GM21528 (cell line): ENCODE measurements around the gene SCMH1.
A peak's percentile ranks its signal among the peaks of the same experiment; 100 is the strongest.

Source experiments
- ATAC-seq: cut with Tn5 transposase; IDR thresholded peaks from one replicate; pipeline ENCODE4 v1.9.1; 2021; ENCODE audit warnings: mild to moderate bottlenecking, moderate library complexity; ENCODE audit not compliant: unreplicated experiment, low FRiP score

The SCMH1 gene

DNA sequence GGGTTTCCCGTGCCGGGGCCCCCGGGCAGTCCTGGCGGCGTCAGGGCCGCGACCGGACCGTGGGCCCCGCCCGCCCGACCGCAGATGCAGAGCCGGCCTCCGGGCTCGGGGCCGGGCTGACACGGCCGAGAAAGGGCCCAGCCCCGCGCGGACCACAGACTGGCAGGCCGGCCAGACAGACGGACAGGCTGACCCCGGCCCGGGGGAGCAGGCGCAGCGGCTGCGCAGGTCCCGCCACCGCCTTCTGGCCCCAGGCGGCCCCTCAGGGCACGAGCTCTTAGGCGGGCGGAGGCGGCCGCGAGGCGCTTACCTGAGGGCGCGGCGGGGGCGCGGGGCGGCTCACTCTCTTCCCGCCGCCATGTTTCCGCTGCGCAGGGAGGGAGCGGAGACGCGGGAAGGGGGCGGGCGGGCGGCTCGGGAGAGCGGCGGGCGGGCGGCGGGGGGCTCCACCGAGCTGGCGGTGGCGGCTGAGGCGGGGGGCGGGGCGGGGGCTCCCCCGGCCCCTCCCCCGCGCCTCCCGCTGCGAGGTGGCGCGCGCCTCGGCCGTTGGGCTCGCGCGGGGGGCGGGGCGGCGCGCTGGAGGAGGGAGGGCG is at the start of gene SCMH1:
SCMH1 (minus strand) TSS at position 558 of the 593 bp plus-strand sequence. CDS start 56,173 bp downstream, outside the sequence.
- peak; percentile 44 for ATAC-seq

DNA sequence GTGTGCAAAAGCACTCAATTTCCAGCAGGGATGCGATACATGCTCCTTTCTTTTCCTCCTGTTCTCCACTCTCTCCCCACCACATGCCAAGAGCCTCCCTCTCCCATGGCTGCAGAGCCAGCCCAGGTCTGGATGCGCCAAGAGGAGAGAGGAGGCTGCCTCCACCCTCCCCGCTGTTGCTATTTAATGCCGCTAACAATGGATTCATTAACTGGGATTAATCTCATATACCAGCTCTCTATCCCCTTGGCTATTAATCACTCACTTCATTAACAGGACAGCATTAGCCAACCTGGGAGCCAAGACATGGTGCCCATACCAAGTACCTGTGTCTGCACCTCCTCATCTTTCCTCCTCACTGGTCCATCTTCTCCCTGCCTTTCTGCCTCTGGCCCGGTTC is 49.1 kb upstream of the SCMH1 start:
- ATAC-seq, result no peak

DNA sequence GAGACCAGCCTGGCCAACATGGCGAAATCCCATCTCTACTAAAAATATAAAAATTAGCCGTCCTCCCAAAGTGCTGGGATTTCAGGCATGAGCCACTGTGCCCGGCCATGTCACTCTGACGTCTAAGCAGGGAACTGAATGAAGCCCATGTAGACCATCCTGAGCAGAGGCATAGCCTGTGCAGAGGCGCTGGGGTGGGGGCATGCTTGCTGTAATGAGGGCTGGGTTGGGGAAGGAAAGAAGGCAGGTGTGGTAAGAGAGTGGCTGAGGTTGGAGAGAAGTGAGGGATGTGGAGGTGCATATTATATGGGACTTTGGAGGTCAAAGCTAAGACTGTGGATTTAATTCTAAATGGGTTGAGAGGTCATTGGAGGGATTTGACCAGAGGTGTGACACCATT is 47.1 kb upstream of the SCMH1 start:
- ATAC-seq, result no peak

DNA sequence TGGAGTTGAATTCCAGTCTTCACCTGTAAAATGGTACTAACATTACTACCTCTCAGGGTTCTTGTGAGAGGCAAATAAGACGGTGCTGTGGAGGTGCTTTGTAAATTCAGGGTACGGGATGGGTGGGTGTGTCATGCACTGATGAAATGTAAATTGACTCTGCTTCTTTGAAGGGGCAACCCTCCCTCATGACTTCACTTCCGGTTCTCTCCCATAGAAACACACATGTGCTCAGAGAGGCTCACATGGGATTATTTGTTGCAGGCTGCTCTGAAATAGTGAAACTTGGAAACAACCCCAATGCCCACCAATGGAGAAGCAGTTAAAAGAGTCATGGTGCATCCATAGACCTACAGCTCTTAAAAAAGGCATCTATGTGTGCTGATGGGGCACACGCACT is 44.9 kb upstream of the SCMH1 start:
- no peak for ATAC-seq

DNA sequence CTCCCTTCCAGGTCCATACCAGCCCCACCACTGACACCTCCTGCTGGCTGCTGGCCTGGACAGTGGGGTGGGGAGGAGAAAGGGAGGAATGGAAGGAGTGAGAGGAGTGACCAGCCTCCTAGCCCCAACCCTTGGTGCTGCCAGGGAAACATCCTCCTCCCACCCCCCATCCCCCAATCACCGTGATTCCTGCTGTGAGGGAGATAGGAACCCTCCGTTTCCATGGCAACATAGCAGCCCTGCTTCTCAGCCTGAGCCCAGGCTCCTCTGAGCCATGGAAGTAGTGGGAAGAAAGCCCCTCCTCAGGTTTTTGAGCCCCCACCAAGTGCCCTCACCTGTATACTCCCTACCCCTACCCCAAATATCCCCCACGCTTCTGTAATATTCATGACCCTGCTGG is 44.4 kb upstream of the SCMH1 start:
- no peak for ATAC-seq

DNA sequence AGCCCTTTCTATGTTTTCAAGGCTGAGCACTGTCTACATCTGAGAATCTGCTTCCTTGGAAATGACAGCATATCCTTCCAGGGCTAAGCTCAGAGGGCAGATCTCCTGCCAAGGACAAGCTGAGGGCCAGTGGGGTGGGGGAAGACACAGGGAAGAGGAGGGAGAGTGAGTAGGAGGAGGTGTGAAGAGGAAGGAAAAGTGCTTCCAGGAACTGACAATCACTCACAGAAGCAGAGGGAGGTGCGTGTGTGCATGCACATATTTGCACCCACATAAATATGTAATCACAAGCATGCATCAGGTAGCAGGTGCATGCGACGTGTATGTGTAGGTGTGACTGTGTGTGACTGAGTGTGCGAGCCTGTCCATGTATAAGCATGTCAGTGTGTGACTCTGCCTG is 43.7 kb upstream of the SCMH1 start:
- ATAC-seq, result no peak

DNA sequence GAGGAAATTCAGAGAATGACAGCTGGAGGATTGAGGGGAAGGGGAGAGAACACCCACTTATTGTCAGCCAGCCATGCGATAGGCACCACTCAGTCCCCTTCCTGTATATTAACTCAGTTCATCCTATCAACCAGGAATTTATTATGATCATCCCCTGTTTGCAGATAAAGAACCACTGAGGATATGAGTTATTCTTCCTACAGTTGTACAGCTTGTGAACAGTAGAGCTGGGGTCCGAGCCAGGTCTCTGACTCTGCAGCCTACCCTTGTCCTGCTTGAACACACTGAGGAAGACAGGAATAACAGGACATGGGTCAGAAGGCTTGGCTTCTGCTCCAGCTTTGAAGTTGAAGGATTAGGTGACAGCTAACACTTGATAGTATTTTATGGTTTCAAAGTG is 42.0 kb upstream of the SCMH1 start:
- no peak for ATAC-seq

DNA sequence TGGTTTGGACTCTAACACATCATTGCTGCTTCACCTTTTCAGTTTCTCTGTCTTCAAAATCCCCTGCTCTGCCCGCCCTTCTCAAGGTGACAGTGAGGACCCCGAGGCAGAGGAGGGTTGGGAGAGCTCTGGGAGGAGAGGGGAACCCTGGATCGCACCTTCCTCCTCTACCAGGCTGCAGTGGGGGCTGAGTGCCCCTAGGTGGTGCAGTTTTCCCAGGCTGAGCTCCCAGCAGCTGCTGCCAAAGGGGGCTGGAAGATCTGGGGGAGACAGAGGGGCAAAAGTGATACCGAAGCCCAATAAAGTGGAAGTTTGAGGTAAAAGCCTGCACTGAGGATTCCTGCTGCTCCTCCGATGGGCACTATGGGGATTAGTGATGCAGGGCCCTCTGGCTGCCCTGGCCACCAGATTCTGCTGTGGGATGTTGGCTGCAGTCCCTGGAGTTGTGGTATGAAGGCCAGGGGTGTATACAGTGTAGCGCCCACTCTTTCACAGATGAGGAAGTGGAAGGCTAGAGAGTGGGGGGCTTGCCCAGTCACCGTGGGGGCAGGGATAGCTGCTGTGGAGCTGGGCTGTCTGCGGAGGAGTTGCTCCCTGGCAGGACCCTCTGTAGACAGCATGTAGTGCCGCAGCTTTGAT is 40.7 kb upstream of the SCMH1 start:
- no peak for ATAC-seq

DNA sequence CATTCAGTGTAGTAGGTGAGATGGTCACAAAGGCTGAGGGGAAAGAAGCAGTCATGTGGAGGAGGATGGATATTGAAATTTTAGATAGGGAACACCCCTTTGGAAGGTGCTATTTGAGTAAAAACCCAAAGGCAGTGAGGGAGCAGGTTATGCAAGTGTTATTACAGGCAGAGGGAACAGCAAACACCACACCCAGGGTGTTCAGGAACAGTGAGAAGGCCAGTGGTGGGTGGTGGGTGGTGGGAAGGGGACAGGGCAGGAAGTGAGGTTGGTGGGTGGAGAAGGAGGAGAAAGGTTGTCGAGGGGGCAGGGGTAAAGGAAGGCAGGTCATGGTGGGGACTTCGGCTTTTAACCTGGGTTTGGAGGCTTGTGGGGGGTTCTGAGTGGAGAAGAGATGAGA is 39.2 kb upstream of the SCMH1 start:
- no peak for ATAC-seq

DNA sequence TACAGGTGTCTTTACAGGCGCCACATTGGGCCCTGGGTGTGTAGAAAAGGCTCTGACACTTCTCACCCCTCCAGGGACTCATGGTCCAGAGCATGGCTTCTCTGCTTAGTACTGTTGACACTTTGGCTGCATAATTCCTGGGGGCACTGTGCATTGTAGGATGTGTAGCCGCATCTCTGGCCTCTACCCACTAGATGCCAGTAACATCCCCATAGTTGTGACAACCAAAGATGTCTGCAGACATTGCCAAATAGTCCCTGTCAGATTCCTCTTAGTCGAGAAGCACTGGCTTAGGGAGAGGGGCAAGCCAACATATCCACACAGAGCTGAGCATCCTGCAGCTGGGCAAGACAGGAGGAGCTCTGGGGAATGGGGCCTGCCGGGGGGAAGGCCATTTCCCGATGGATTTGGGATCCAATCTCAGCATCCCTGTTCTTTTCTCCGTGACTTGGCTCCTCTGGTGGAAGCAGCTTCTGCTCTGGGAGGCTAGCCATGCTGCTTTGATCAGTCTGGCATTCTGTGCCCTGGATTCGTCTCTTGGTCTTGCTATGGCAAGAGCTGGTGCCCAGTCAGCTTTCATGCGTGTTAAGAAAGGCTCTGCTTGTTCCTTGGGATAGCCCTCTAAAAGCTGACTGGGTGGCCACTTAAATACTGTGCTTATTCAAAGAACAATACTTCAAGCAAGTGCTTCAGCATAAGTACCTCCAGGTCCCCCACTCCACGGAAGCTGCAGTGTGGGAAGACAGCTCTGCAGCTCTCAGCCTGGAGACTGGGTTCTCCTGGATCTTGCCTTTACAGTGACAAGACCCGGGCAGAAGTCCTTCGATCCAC is 38.3 kb upstream of the SCMH1 start:
- no peak for ATAC-seq

DNA sequence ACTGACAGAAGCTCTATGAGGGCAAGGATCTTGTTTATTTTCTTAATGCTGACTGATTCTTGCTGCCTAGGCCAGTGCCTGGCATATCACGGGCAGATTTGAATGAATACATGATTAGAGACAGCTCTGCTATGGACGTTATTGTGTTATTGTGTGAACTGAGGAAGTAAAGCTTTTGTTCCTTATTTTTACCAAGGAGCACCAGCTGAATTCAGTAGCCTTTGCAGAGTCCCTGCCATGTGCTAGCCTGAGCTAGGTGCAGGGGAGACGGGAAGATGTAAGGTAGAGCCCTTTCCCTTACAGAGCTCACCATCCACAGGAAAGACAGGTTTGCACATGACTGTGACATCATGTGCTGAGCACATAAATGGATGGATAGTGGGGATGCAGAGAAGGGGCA is 36.0 kb upstream of the SCMH1 start:
- ATAC-seq, result no peak

DNA sequence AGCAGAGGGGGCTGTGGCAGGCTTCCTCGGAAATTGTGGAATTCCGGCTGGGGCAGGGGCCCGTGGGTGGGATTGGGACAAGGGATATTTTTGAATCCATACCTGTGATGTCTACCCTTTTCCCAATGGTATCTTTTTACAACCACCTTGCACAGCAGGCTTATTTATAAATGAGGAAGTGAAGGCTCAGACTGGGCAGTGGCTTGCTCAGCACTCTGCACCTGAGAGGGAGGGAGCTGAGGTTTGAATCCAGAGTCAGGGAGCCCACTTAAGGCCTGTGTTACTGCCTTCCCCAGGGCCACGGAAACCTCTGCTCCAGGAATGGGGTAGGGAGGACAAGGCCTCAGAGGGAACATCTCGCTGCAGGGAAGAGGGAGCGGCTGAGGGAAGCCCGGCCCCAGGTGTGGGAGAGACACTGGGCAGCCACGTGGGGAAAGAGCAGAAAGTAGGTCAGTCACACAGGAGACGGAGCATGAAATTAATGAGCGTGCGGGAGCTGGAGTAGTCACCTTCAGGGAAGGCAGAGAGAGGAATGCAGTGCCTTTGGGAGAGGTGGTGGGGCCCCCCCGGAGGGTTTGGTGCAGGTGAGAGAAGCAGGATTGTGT is 35.4 kb upstream of the SCMH1 start:
- ATAC-seq, result no peak

DNA sequence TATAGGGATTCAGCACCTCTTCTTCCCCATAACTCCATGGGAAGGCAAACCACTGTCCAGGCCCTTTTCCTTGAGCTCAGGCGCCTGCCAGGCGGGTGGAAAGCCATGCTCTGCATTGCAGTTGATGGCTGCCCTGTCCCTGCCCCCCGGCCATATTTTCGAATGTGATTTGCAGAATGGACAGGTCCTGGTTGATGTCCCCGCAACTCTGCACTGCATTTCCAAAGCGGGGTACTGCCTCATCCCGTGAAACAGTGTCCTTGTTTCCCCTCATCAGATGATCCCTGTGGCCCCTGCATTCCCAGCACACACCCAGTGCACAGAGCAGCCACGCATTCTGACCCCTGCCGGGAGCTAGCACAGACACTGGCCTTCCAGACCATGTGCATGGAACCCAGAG is 33.7 kb upstream of the SCMH1 start:
- ATAC-seq, result no peak

DNA sequence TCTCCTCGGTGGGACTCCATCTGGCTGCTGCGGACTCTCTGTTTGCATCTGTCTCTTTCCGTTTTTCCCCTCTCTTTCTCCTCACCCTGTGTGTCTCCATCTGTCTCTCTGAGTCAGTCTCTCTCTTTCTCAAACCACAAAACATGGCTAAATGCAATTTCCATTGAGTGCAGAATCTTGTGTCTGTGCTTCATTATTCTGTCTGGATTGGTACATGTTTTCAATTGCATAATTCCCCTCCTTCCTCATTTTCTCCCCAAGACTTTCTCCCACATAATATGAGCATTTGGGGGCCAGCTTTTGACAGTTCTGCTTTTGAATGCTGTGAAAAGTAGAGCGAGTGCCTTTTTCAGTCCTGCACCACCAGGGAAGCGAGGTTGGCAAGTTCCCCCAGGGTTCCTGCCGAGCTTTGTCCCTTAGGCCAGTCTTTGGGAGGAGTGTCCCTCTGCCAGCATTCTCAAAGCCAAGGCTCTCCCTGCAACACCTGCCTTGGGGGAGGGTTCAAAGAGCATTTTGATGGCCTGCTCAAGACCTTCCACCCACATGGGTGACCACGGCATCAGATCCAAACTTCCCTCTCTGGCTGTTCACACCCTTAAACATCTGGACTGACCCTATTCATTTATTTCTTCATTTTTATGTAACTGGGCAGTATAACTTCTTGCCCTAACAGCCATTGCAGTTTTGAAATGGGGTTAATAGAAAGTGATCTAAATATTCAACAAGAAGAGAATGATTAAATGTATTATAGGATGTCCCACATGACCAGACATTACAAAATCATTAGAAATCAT is 32.8 kb upstream of the SCMH1 start:
- ATAC-seq, result no peak

DNA sequence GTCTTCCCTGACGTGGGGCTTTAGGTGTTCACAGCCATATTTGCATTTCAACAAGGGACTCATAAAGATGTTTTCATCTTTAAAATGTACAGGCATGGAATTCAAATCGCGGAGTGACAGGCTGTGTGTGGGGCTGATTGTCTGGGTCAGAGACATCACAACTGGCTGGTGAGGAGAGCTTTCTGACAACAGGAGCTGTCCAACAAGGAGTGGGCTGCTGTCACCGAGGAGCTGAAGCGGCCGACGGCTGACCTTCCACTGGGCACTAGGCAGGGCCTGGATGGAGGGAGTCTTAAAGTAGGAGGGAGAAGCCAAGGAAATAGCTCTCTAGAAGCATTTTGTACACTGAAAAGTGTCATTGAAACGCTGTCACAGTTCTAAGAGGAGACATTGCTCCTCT is 30.5 kb upstream of the SCMH1 start:
- no peak for ATAC-seq

DNA sequence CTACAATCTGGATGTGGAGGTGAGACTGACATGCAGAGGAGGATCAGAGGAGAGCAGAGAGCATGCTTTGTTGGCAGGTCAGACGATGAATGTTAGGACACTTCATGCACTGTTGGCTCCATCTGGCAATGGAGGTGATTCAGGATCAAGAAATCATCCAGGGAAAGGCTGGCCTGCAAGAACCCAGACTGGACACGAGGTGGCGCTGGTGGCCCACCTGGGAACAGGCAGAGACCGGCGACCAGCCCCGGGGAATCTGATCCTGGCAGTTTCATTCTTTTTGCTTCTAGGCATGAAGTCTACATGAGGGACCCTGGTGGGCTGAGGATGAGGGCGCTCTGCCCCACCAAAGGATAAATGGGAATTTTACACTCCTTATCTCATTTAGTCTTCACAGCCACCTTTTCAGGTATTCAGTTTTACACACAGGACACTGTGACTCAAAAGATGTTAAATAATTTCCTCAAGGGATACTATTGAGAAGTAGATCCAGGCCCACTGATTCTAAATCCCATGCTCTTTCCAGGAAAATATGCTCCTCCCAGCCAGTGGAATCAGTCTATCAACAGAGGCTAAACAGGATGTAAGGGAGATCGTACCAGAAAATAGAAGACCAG is 26.2 kb upstream of the SCMH1 start:
- ATAC-seq, result no peak

DNA sequence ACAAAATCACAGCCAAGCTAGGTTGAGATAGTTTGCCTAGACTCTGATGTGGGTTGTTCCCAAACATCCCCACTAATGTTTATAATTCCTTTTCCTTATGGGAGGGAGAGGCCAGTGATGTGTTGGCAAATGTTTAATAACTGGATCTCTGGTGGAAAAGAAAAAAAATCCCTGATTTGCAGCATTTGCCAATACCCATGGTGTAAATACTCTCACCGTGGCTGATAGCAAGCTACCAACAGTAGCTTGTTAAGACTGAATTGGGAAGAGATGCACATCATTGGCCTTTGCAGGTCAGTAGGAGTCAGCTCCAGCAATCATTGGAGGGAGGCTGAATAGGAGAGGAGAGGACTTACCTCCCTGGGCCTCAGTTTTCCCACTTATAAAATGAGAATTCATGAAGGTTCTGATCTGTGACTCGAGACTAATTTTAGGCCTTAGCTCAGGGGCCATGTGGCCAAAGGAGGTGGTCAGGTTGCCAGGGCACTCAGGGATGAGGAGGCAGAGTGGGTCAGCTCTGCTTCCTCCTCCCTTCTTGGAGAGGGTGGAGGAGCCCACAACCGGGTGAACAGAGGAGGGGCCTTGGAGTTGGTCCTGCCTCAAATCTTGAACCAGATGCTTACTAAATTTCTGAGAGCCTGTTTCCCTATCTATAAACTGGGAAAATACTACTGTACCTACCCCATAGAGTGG is 20.0 kb upstream of the SCMH1 start:
- no peak for ATAC-seq

DNA sequence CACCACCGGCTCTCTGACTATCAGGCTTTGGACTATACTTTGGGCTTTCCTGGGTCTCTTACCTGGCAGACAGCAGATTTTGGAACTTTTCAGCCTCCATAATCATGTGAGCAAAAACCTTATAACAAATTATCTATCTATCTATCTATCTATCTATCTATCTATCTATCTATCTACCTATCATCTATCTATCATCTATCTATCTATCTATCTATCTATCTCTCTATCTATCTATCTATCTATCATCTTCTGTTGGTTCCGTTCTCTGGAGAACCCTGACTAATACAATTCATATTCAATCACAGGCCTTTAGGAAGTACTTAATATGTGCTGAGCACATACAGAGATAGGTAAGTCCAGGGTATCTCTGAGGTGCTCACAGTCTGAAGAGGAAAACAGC is 18.7 kb upstream of the SCMH1 start:
- ATAC-seq, result no peak

DNA sequence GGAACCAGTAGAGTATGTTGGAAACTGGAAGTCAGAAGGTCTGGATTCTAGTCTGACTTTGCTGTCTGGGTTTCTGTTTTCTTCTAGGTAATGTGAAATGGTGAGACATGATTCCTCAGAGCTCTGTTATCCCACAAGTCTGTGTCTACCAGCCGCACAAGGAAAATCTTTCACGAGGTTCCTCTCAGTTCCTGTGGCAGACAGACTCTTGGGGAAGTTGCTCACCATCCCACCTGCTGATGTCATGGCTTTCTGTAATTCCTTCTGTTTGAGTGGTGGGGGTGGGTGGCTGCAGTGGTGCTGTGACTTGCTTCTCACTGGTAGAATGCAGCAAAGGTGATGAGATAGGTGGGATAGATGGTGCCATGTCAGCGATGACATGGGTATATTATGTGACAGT is 17.1 kb upstream of the SCMH1 start:
- no peak for ATAC-seq

DNA sequence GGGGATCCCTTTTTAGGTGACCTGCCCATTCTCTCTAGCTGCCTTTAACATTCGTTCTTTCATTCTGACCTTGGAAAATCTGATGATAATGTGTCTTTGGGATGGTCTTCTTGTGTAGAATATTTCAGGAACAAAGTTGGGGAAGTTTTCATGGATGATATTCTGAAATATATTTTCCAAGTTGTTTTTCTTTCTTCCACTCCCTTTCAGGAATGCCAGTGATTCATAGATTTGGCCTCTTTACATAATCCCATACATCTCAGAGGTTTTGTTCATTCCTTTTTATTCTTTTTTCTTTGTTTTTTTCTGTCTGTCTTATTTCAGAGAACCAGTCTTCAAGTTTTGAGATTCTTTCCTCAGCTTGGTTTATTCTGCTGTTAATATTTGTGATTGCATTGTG is 13.9 kb upstream of the SCMH1 start:
- ATAC-seq, result no peak
